Fibroblast of lung (primary cell): Measurements from ENCODE around the gene MAB21L3. TPM values are rescaled to one million over a fixed set of nuclear protein-coding genes. Genes with fewer than 3 reads are reported as not detected.

Experiments used
- DNase-seq, 2 donors: peaks; one replicate each; pipeline versions ENCODE4 v3.0.0 to v3.0.0-alpha.2; 2010; ENCODE audit warnings: low read depth in 2 of 2
- H2AFZ ChIP-seq: 2 replicates; pipeline ENCODE4 v1.5.1; 2012; ENCODE audit warnings: low read length, control low read depth, inconsistent platforms
- H3K27ac ChIP-seq: 2 replicates; pipeline ENCODE4 v1.5.1; 2011; ENCODE audit warnings: low read length, control low read depth; ENCODE audit not compliant: insufficient read depth
- H3K27me3 ChIP-seq: 2 replicates; pipeline ENCODE4 v1.5.1; 2011; ENCODE audit warnings: mild to moderate bottlenecking, low read length; ENCODE audit not compliant: control insufficient read depth, insufficient read depth
- H3K36me3 ChIP-seq: 2 replicates; pipeline ENCODE4 v1.5.1; 2011; ENCODE audit warnings: low read length; ENCODE audit not compliant: control insufficient read depth, insufficient read depth
- H3K4me1 ChIP-seq: 2 replicates; pipeline ENCODE4 v1.5.1; 2011; ENCODE audit warnings: low read length; ENCODE audit not compliant: control insufficient read depth, insufficient read depth; ENCODE audit errors: extremely low read depth
- H3K4me2 ChIP-seq: 2 replicates; pipeline ENCODE4 v1.5.1; 2011; ENCODE audit warnings: low read length, control low read depth; ENCODE audit not compliant: insufficient read depth; ENCODE audit errors: extremely low read depth
- H3K4me3 ChIP-seq, 4 experiments: fragments of 200-600 bp in 1 of 4; sonication (generic) in 1 of 4; replicated peaks in 1 of 4; 2 replicates each; pipeline ENCODE4 v1.5.1; 2011 to 2016; ENCODE audit warnings: low read length in 4 of 4, low read depth in 3 of 4, mild to moderate bottlenecking in 3 of 4, control low read depth in 2 of 4, inconsistent platforms in 1 of 4, mixed read lengths in 1 of 4; ENCODE audit not compliant: insufficient read depth in 1 of 4; ENCODE audit errors: control extremely low read depth in 1 of 4
- H3K79me2 ChIP-seq: 2 replicates; pipeline ENCODE4 v1.5.1; 2012; ENCODE audit warnings: mild to moderate bottlenecking, low read length, inconsistent platforms; ENCODE audit not compliant: control insufficient read depth, insufficient read depth
- H3K9ac ChIP-seq: 2 replicates; pipeline ENCODE4 v1.5.1; 2011; ENCODE audit warnings: mild to moderate bottlenecking, low read length, control low read depth; ENCODE audit not compliant: insufficient read depth
- H3K9me3 ChIP-seq: 2 replicates; pipeline ENCODE4 v1.5.1; 2012; ENCODE audit warnings: low read depth, low read length; ENCODE audit not compliant: control insufficient read depth, insufficient read depth
- H4K20me1 ChIP-seq: 2 replicates; pipeline ENCODE4 v1.5.1; 2011; ENCODE audit warnings: low read length; ENCODE audit not compliant: control insufficient read depth, insufficient read depth; ENCODE audit errors: extremely low read depth
- CTCF ChIP-seq, 2 donors: IDR thresholded peaks in 1 of 2; conservative IDR thresholded peaks in 1 of 2; 1 replicate in 1 of 2; 2 replicates in 1 of 2; pipeline ENCODE4 v1.5.1; 2011 to 2012; ENCODE audit warnings: low read length in 2 of 2, control low read depth in 1 of 2, inconsistent platforms in 1 of 2, low read depth in 1 of 2, mild to moderate bottlenecking in 1 of 2
- EZH2 ChIP-seq: IDR thresholded peaks from 2 replicates; pipeline ENCODE4 v1.5.1; 2012; ENCODE audit warnings: low read length, control low read depth, mild to moderate bottlenecking; ENCODE audit errors: missing control alignments
- polyA plus RNA-seq, 2 donors: library from polyadenylated mRNA; depleted of rRNA in 1 of 2; stranded (reverse) in 1 of 2; unstranded in 1 of 2; fragments of >200 nt; gene quantifications; 2 replicates each; pipeline ENCODE4 v1.2.1, GENCODE V29; 2011 to 2012; ENCODE audit warnings: missing spikeins in 1 of 2
- total RNA-seq: library from RNA; depleted of rRNA; stranded (reverse); fragments of >200 nt; gene quantifications from 2 replicates; pipeline ENCODE4 v1.2.1, GENCODE V29; 2014

Gene MAB21L3
- total and polyA plus RNA-seq, 2 donors (not counting 1 experiment from before 2014, with no cell fraction given): 0.18 to 0.66 TPM

- no peaks in the 10 kb centered on the region for H3K36me3 ChIP-seq
- H3K4me2 ChIP-seq: no peak overlapping the region
- TF ChIP-seq EZH2 (no peak), CTCF (conservative IDR thresholded peaks at IDR 0.05 in 1 of 2, IDR thresholded peaks at IDR 0.05 in 1 of 2; ENCODE audit: low read depth in 1 of 2, low read length in 2 of 2) (no peak)
- H3K4me1 ChIP-seq: no peaks in the 10 kb centered on the region
- H3K27me3 ChIP-seq: peaks cover 2% of the 10 kb centered on the region
- DNase-seq: no peak
- H2AFZ ChIP-seq: no peak overlapping the region
- H3K27ac ChIP-seq: no peak overlapping the region
- no peaks in the 10 kb centered on the region for H3K9me3 ChIP-seq
- H3K79me2 ChIP-seq: no peaks in the 10 kb centered on the region
- no peaks in the 10 kb centered on the region for H4K20me1 ChIP-seq
- H3K9ac ChIP-seq: no peak overlapping the region
- H3K4me3 ChIP-seq: no peak overlapping the region
Measured at GRCh38 chr1:116161390-116161789, 50.2 kb downstream of the MAB21L3 start.

GRCh38 chr1:116161877-116162390, 50.7 kb downstream of the MAB21L3 start:
- DNase-seq: no peak
- Histone ChIP-seq H2AFZ (no peak overlapping the region), H3K27me3 (peaks cover 3% of the 10 kb centered on the region), H3K4me2 (no peak overlapping the region), H3K79me2 (no peaks in the 10 kb centered on the region), H3K36me3 (no peaks in the 10 kb centered on the region), H3K4me1 (no peaks in the 10 kb centered on the region), H3K4me3 (no peak overlapping the region), H3K9me3 (no peaks in the 10 kb centered on the region), H3K27ac (no peak overlapping the region), H4K20me1 (no peaks in the 10 kb centered on the region), H3K9ac (no peak overlapping the region)
- TF ChIP-seq CTCF (conservative IDR thresholded peaks at IDR 0.05 in 1 of 2, IDR thresholded peaks at IDR 0.05 in 1 of 2; ENCODE audit: low read depth in 1 of 2, low read length in 2 of 2): no peak
- TF ChIP-seq EZH2: no peak

GRCh38 chr1:116163533-116163932, 52.3 kb downstream of the MAB21L3 start:
- H3K4me1 ChIP-seq: no peaks in the 10 kb centered on the region
- H3K79me2 ChIP-seq: no peaks in the 10 kb centered on the region
- no peak overlapping the region for H3K9ac ChIP-seq
- peaks cover 9% of the 10 kb centered on the region for H3K27me3 ChIP-seq
- no peak overlapping the region for H3K4me2 ChIP-seq
- no peak overlapping the region for H3K27ac ChIP-seq
- no peaks in the 10 kb centered on the region for H3K36me3 ChIP-seq
- no peak for DNase-seq
- no peaks in the 10 kb centered on the region for H4K20me1 ChIP-seq
- H2AFZ ChIP-seq: no peak overlapping the region
- H3K9me3 ChIP-seq: no peaks in the 10 kb centered on the region
- no peak overlapping the region for H3K4me3 ChIP-seq
- TF ChIP-seq CTCF (conservative IDR thresholded peaks at IDR 0.05 in 1 of 2, IDR thresholded peaks at IDR 0.05 in 1 of 2; ENCODE audit: low read depth in 1 of 2, low read length in 2 of 2) (no peak), EZH2 (no peak)
